CD4-positive, alpha-beta memory T cell (primary cell): ENCODE data around the gene FKBP1B. TPM values are rescaled to one million over a fixed set of nuclear protein-coding genes. Genes with fewer than 3 reads are reported as not detected.
"Not testable (repeated sequence)": the region's sequence is repeated elsewhere in the genome, so short reads cannot be mapped to it uniquely, and the experiment has no call there.

Experiments used
- CTCF ChIA-PET: fragments of 350-600 bp; sonication (Branson Sonifier 250); formaldehyde crosslinking; loops from one replicate; lab custom pipeline; 2021; ENCODE audit warnings: inconsistent platforms; ENCODE audit not compliant: partially characterized antibody; lab: Charles Lee
- POLR2A ChIA-PET: fragments of 350-600 bp; sonication (Branson Sonifier 250); formaldehyde crosslinking; loops from one replicate; lab custom pipeline; 2021; ENCODE audit not compliant: partially characterized antibody; lab: Charles Lee
- DNase-seq, 5 donors: peaks; one replicate each; pipeline versions ENCODE4 v3.0.0 to v3.0.0-alpha.2; 2020 to 2022; ENCODE audit warnings: mixed read lengths in 1 of 5
- H3K27ac ChIP-seq: one replicate; pipeline ENCODE4 v1.7.0; 2013; ENCODE audit warnings: low read depth, low read length
- H3K27me3 ChIP-seq: 2 replicates; pipeline ENCODE4 v1.7.0; 2013; ENCODE audit warnings: mild to moderate bottlenecking, low read length, moderate library complexity; ENCODE audit not compliant: insufficient read depth
- H3K36me3 ChIP-seq: 2 replicates; pipeline ENCODE4 v1.7.0; 2013; ENCODE audit warnings: mild to moderate bottlenecking, low read length, moderate library complexity; ENCODE audit not compliant: insufficient read depth
- H3K4me1 ChIP-seq: 2 replicates; pipeline ENCODE4 v1.7.0; 2013; ENCODE audit warnings: mild to moderate bottlenecking, low read length, moderate library complexity; ENCODE audit not compliant: insufficient read depth
- H3K4me3 ChIP-seq, 2 donors: one replicate each; pipeline ENCODE4 v1.7.0; 2013; ENCODE audit warnings: low read length in 2 of 2, mild to moderate bottlenecking in 1 of 2
- H3K9me3 ChIP-seq, 2 donors: one replicate each; pipeline ENCODE4 v1.7.0; 2013; ENCODE audit warnings: low read length in 2 of 2, control low read depth in 1 of 2; ENCODE audit not compliant: control insufficient read depth in 1 of 2
- H3K27ac Mint-ChIP-seq, 7 donors: one replicate each; pipeline ENCODE4 v1.8.0; 2020 to 2021; ENCODE audit warnings: mixed read lengths in 7 of 7, mild to moderate bottlenecking in 6 of 7, inconsistent platforms in 3 of 7, moderate library complexity in 3 of 7
- H3K27me3 Mint-ChIP-seq, 2 donors: one replicate each; pipeline ENCODE4 v1.8.0; 2020 to 2021; ENCODE audit warnings: mixed read lengths in 2 of 2
- H3K36me3 Mint-ChIP-seq, 2 donors: one replicate each; pipeline ENCODE4 v1.8.0; 2020 to 2021; ENCODE audit warnings: mixed read lengths in 2 of 2, inconsistent platforms in 1 of 2, mild to moderate bottlenecking in 1 of 2
- H3K4me1 Mint-ChIP-seq, 4 donors: one replicate each; pipeline ENCODE4 v1.8.0; 2020 to 2021; ENCODE audit warnings: mixed read lengths in 4 of 4, mild to moderate bottlenecking in 1 of 4
- H3K4me3 Mint-ChIP-seq, 8 donors: one replicate each; pipeline ENCODE4 v1.8.0; 2020 to 2021; ENCODE audit warnings: mixed read lengths in 8 of 8, mild to moderate bottlenecking in 7 of 8, moderate library complexity in 6 of 8, inconsistent platforms in 3 of 8
- H3K9me3 Mint-ChIP-seq, 8 donors: one replicate each; pipeline ENCODE4 v1.8.0; 2020 to 2021; ENCODE audit warnings: mixed read lengths in 8 of 8, mild to moderate bottlenecking in 5 of 8, inconsistent platforms in 3 of 8, moderate library complexity in 1 of 8
- intact Hi-C: fragments of 100-400 bp; cut with micrococcal nuclease; formaldehyde crosslinking; loops from one replicate; pipeline ENCODE4 v1.15.1; 2023
- polyA plus RNA-seq, 2 donors: library from polyadenylated mRNA; unstranded; fragments of 300-500 nt; fragmentation: Illumina TruSeq; gene quantifications; one replicate each; pipeline ENCODE4 v1.2.3, GENCODE V29; 2021
- total RNA-seq, 2 experiments: library from RNA; stranded (reverse); gene quantifications; one replicate each; pipeline ENCODE4 v1.2.3, GENCODE V29; 2021

Gene FKBP1B
- total and polyA plus RNA-seq, 4 experiments from 2014 or later, result 0.58 to 2.5 (median 1.8) TPM

DNA sequence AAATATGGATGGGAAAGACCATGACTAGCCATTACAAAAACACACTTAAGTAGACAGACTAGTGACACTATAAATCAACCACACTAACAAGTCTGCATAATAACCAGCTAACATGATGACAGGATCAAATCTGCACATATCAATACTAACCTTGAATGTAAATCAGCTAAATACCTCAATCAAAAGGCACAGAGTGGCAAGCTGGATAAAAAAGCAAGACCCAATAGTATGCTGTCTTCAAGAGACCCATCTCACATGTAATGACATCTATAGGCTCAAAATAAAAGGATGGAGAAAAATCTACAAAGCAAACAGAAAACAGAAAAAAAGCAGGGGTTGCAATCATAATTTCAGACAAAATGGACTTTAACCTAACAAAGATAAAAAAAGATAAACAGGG is 57.2 kb downstream of the FKBP1B start:
- H3K36me3 Mint-ChIP-seq, result peaks cover 18 to 38% of the 10 kb centered on the region in 2 donors
- no peaks in the 10 kb centered on the region for H3K27me3 Mint-ChIP-seq
- ChIA-PET POLR2A (no interaction called here), CTCF (no interaction called here)
- no peaks in the 10 kb centered on the region for H3K9me3 ChIP-seq
- H3K4me1 Mint-ChIP-seq, result peaks cover 0 to 1% (median 0%) of the 10 kb centered on the region in 4 donors
- no peak overlapping the region for H3K27ac ChIP-seq
- intact Hi-C loops, result no loop called here
- no peak for DNase-seq
- no peak overlapping the region for H3K4me3 Mint-ChIP-seq
- peaks cover 3 to 30% (median 21%) of the 10 kb centered on the region in 8 donors for H3K9me3 Mint-ChIP-seq
- H3K4me3 ChIP-seq, result no peak overlapping the region
- H3K36me3 ChIP-seq, result no peaks in the 10 kb centered on the region
- no peaks in the 10 kb centered on the region for H3K4me1 ChIP-seq
- H3K27ac Mint-ChIP-seq, result peak overlapping the region in 2 of 7 donors; percentile 2 to 54
- H3K27me3 ChIP-seq, result no peaks in the 10 kb centered on the region

DNA sequence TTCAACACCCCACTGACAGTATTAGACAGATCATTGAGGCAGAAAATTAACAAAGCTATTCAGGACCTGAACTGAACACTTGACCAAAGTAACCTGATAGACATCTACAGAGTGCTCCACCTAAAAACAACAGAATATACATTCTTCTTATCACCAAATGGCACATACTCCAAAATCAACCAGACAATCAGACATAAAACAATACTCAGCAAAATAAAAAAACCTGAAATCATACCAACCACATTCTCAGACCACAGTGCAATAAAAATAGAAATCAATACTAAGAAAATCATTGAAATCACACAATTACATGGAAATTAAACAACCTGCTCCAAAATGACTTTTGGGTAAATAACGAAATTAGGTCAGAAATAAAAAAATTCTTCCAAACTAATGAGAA is 57.8 kb downstream of the FKBP1B start:
- ChIA-PET CTCF (no interaction called here), POLR2A (no interaction called here)
- no peak overlapping the region for H3K4me3 ChIP-seq
- no peak overlapping the region for H3K27ac Mint-ChIP-seq
- H3K36me3 ChIP-seq, result no peaks in the 10 kb centered on the region
- DNase-seq, result no peak
- H3K9me3 ChIP-seq, result no peaks in the 10 kb centered on the region
- H3K9me3 Mint-ChIP-seq, result peaks cover 3 to 30% (median 21%) of the 10 kb centered on the region in 8 donors
- no peak overlapping the region for H3K27ac ChIP-seq
- H3K27me3 ChIP-seq, result no peaks in the 10 kb centered on the region
- intact Hi-C loops, result no loop called here
- no peak overlapping the region for H3K4me3 Mint-ChIP-seq
- no peaks in the 10 kb centered on the region for H3K4me1 ChIP-seq
- peaks cover 18 to 33% of the 10 kb centered on the region in 2 donors for H3K36me3 Mint-ChIP-seq
- peaks cover 0 to 1% (median 0%) of the 10 kb centered on the region in 4 donors for H3K4me1 Mint-ChIP-seq
- no peaks in the 10 kb centered on the region for H3K27me3 Mint-ChIP-seq

DNA sequence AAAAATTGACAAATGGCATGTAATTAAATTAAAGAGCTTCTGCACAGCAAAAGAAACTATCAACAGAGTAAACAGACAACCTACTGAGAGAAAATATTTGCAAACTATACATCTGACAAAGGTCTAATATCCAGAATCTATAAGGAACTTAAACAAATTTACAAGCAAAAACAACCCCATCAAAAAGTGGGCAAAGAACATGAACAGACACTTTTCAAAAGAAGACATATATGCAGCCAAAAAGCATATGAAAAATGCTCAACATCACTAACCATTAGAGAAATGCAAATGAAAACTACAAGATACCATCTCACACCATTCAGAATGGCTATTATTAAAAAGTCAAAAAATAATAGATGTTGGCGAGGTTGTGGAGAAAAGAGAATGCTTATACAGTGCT is 59.9 kb downstream of the FKBP1B start:
- POLR2A ChIA-PET, H3K4me1 Mint-ChIP-seq, H3K27ac ChIP-seq, H3K9me3 ChIP-seq, H3K4me3 Mint-ChIP-seq, H3K27ac Mint-ChIP-seq, H3K36me3 ChIP-seq, intact Hi-C loops, H3K27me3 Mint-ChIP-seq, H3K4me3 ChIP-seq, H3K4me1 ChIP-seq, H3K27me3 ChIP-seq, DNase-seq, CTCF ChIA-PET: not testable (repeated sequence)
- peaks cover 3 to 30% (median 23%) of the 10 kb centered on the region in 8 donors for H3K9me3 Mint-ChIP-seq
- peaks cover 15 to 23% of the 10 kb centered on the region in 2 donors for H3K36me3 Mint-ChIP-seq

DNA sequence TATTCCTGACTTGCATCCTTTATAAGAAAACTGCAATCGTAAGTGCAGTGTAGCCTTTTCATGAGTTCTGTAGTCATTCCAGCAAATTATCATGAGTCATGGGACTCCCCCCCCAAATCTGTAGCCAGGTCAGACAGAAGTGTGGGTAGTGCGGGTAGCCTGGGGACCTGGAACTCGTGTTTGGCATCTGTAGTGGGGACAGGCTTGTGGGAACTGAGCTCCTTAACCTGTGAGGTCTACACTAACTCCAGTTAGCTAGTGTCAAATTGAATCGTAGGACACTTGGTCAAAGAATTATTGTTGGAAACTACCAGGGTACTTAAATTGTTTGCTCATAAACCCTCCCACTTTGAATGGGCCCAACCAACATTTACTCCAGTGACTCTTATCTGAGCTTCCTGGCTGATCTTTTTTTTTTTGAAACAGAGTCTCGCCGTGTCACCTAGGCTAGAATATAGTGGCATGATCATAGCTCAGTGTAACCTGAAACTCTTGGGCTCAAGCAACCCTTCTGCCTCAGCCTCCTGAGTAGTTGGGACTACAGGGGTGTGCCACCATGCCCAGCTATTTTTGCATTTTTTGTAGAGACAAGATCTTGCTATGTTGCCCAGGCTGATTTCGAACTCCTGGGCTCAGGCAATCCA is 61.2 kb downstream of the FKBP1B start:
- Histone ChIP-seq H3K9me3 (no peaks in the 10 kb centered on the region), H3K27me3 (no peaks in the 10 kb centered on the region), H3K36me3 (no peaks in the 10 kb centered on the region), H3K4me1 (no peaks in the 10 kb centered on the region), H3K27ac (no peak overlapping the region), H3K4me3 (no peak overlapping the region)
- no peak overlapping the region for H3K4me3 Mint-ChIP-seq
- H3K4me1 Mint-ChIP-seq, result peaks cover 0 to 1% (median 0%) of the 10 kb centered on the region in 4 donors
- ChIA-PET CTCF (no interaction called here), POLR2A (no interaction called here)
- peaks cover 3 to 26% (median 18%) of the 10 kb centered on the region in 8 donors for H3K9me3 Mint-ChIP-seq
- no peak for DNase-seq
- peaks cover 12 to 20% of the 10 kb centered on the region in 2 donors for H3K36me3 Mint-ChIP-seq
- H3K27ac Mint-ChIP-seq, result no peak overlapping the region
- H3K27me3 Mint-ChIP-seq, result no peaks in the 10 kb centered on the region
- intact Hi-C loops, result no loop called here

DNA sequence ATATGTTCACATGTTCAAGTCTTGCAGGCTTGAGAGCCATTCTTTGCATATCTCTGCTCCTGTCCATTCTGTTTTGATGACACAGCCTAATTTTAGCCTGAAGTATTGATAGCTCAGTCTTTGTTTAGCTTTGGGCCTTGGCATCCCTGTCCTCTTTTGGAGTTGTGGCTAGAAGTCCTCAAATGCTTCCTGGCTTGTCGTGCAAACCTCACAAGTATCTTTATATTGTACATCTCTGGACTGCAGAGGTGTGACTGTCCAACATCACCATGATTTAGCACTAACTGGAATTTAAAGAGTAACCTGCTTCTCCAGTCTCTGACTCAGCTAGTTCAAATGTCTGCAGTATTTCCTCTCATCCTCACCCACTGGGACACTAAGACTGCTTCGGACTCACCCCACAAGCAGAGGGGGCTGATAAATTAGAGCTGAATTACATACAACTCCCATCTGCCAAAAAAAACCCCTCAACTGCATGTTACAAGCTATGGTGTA is 61.9 kb downstream of the FKBP1B start:
- no peak overlapping the region for H3K4me3 ChIP-seq
- Mint-ChIP-seq H3K4me1 (peaks cover 0 to 1% (median 0%) of the 10 kb centered on the region in 4 donors), H3K27me3 (no peaks in the 10 kb centered on the region), H3K9me3 (peaks cover 3 to 23% (median 15%) of the 10 kb centered on the region in 8 donors), H3K4me3 (no peak overlapping the region), H3K36me3 (peaks cover 12 to 20% of the 10 kb centered on the region in 2 donors), H3K27ac (no peak overlapping the region)
- H3K36me3 ChIP-seq, result no peaks in the 10 kb centered on the region
- no peaks in the 10 kb centered on the region for H3K9me3 ChIP-seq
- H3K27ac ChIP-seq, result no peak overlapping the region
- H3K27me3 ChIP-seq, result no peaks in the 10 kb centered on the region
- DNase-seq, result no peak
- CTCF ChIA-PET, result no interaction called here
- intact Hi-C loops, result no loop called here
- POLR2A ChIA-PET, result no interaction called here
- no peaks in the 10 kb centered on the region for H3K4me1 ChIP-seq

Other genes with a start within 250 kb of the FKBP1B start
- 10 to 100 TPM; 38.7 to 44.4 TPM for gene ATAD2B, start 122.6 kb upstream of the FKBP1B start, total RNA-seq
- gene ATAD2B, start 122.6 kb upstream of the FKBP1B start, polyA plus RNA-seq, result 1 to 10 TPM; 3.8 to 7.1 TPM
- 10 to 100 TPM; 14.5 to 15.0 TPM for gene UBXN2A, start 109.3 kb upstream of the FKBP1B start, total RNA-seq
- gene UBXN2A, start 109.3 kb upstream of the FKBP1B start, polyA plus RNA-seq, result 10 to 100 TPM in 1 of 2 donors, 1 to 10 TPM in 1; 9.7 to 12.4 TPM
- not detected for gene MFSD2B, start 39.7 kb upstream of the FKBP1B start, total RNA-seq
- gene MFSD2B, start 39.7 kb upstream of the FKBP1B start, polyA plus RNA-seq, result not detected
- 10 to 100 TPM; 17.5 to 20.5 TPM for gene WDCP, start 2.4 kb upstream of the FKBP1B start, total RNA-seq
- 1 to 10 TPM; 4.8 to 5.1 TPM for gene WDCP, start 2.4 kb upstream of the FKBP1B start, polyA plus RNA-seq
- gene SF3B6, start 26.6 kb downstream of the FKBP1B start, total RNA-seq, result 10 to 100 TPM; 50.0 to 55.3 TPM
- gene SF3B6, start 26.6 kb downstream of the FKBP1B start, polyA plus RNA-seq, result 100 to 1,000 TPM; 180 to 238 TPM
- gene TP53I3, start 35.1 kb downstream of the FKBP1B start, total RNA-seq, result under 1 TPM; 0.20 to 0.47 TPM
- under 1 TPM in 1 of 2 donors, not detected in 1; 0.15 TPM for gene TP53I3, start 35.1 kb downstream of the FKBP1B start, polyA plus RNA-seq
- not detected for gene PFN4, start 73.6 kb downstream of the FKBP1B start, total RNA-seq
- not detected for gene PFN4, start 73.6 kb downstream of the FKBP1B start, polyA plus RNA-seq
- gene FAM228B, start 73.7 kb downstream of the FKBP1B start, total RNA-seq, result 10 to 100 TPM; 17.2 to 24.4 TPM
- 1 to 10 TPM; 4.5 to 7.4 TPM for gene FAM228B, start 73.7 kb downstream of the FKBP1B start, polyA plus RNA-seq
- under 1 TPM; 0.36 to 0.81 TPM for gene FAM228A, start 125.3 kb downstream of the FKBP1B start, total RNA-seq
- gene FAM228A, start 125.3 kb downstream of the FKBP1B start, polyA plus RNA-seq, result under 1 TPM in 1 of 2 donors, not detected in 1; 0.28 TPM